Pancreas (tissue), 10 donors: ENCODE measurements around the gene N4BP2L2. TPM values are rescaled to one million over a fixed set of nuclear protein-coding genes. Genes with fewer than 3 reads are reported as not detected.

Experiments
- ATAC-seq, 4 donors: fragments of 200-7000 bp; cut with Tn5 transposase; one replicate each; pipeline versions ENCODE4 v1.8.0 to v1.9.1; 2020; ENCODE audit warnings: mild to moderate bottlenecking in 4 of 4, moderate library complexity in 4 of 4
- DNase-seq, 6 donors: peaks; one replicate each; pipeline ENCODE4 v3.0.0-alpha.2; 2020
- FAIRE-seq: peaks from 2 replicates; lab custom pipeline; 2012; peaks lifted over from hg19 to GRCh38; lab: Jason Lieb, UNC
- H3K27ac ChIP-seq, 4 donors: fragments of 200-600 bp; sonication (generic); 1 replicate in 3 of 4; 2 replicates in 1 of 4; pipeline versions ENCODE4 v1.5.0 to v1.8.0; 2020
- H3K27me3 ChIP-seq, 4 donors: fragments of 200-600 bp; one replicate each; pipeline ENCODE4 v1.8.0; 2021
- H3K36me3 ChIP-seq, 3 donors: fragments of 200-600 bp; sonication (generic) in 1 of 3; one replicate each; pipeline versions ENCODE4 v1.5.0 to v1.8.0; 2020 to 2021
- H3K4me1 ChIP-seq, 3 donors: fragments of 200-600 bp; one replicate each; pipeline ENCODE4 v1.8.0; 2021
- H3K4me3 ChIP-seq, 4 donors: fragments of 200-600 bp; sonication (generic) in 2 of 4; one replicate each; pipeline versions ENCODE4 v1.5.0 to v1.8.0; 2020 to 2021
- H3K9me3 ChIP-seq, 4 donors: fragments of 200-600 bp; one replicate each; pipeline ENCODE4 v1.8.0; 2021
- CTCF ChIP-seq, 4 donors: fragments of 200-600 bp; sonication (generic) in 3 of 4; IDR thresholded peaks; one replicate each; pipeline versions ENCODE4 v1.5.0 to v1.8.0; 2021; ENCODE audit warnings: antibody characterized with exemption in 4 of 4
- WGBS, 2 donors: extraction: QIAGEN DNeasy Blood & Tissue Kit; methylation state at CpG; one replicate each; pipeline ENCODE4 v1.1.7; 2013; 5-methylcytosine and 5-hydroxymethylcytosine counted together
- intact Hi-C, 3 donors: fragments of 100-400 bp; cut with DNase I; formaldehyde crosslinking; loops; one replicate each; pipeline versions ENCODE4 v1.11.1 to v1.14.2; 2022
- polyA plus RNA-seq, 2 donors: library from polyadenylated mRNA; stranded (reverse); fragments of 200-250 nt; gene quantifications; one replicate each; pipeline ENCODE4 v1.2.3, GENCODE V29; 2013
- total RNA-seq, 6 donors: library from RNA; stranded (reverse); fragmentation: NEBNext Ultra II Directional in 4 of 6; extraction: Animal tissue kit (Norgen Biotek cat#: 25700) in 4 of 6; gene quantifications; one replicate each; pipeline versions ENCODE4 v1.2.1 to v1.2.4, GENCODE V29; 2021 to 2023
- donor health status: healthy with polysubstance abuse.
- donor health status: DM: no; HTN: no; CAD: no; lungs with moderate emphysema.
- donor health status: DM: no; HTN: no; CAD: no.
- donor health status: control.
- donor health status: control.
- donor health status: Bipolar disorder and iron deficiency.
- donor health status: DM: yes; HTN: yes; CAD: no.
- donor health status: DM: no; HTN: no; CAD: no.
- donor health status: DM: no; HTN: no; CAD: no.
- donor health status: DM: yes; HTN: yes; CAD: no.

N4BP2L2 gene
- total and polyA plus RNA-seq, 8 donors = 31.5 to 79.9 (median 50.3) TPM

GRCh38 chr13:32525766-32526165 is 12.8 kb downstream of the N4BP2L2 start:
- FAIRE-seq = no peak
- Histone ChIP-seq H3K27ac (no peak overlapping the region), H3K4me3 (no peak overlapping the region), H3K4me1 (peaks cover 0 to 12% (median 7%) of the 10 kb centered on the region in 3 donors), H3K27me3 (no peaks in the 10 kb centered on the region), H3K36me3 (peaks cover 0 to 8% (median 0%) of the 10 kb centered on the region in 3 donors), H3K9me3 (no peaks in the 10 kb centered on the region)
- no peak for DNase-seq
- intact Hi-C loops = no loop called here
- 51 to 67% methylated on average over 1 of the region's 1 CpG for WGBS, 2 donors
- no peak for ATAC-seq
- TF ChIP-seq CTCF (IDR thresholded peaks at IDR 0.05) = no peak

GRCh38 chr13:32515246-32515645 is 23.3 kb downstream of the N4BP2L2 start:
- Histone ChIP-seq H3K27ac (no peak overlapping the region), H3K36me3 (peaks cover 0 to 18% (median 10%) of the 10 kb centered on the region in 3 donors), H3K4me1 (no peaks in the 10 kb centered on the region), H3K27me3 (no peaks in the 10 kb centered on the region), H3K9me3 (no peaks in the 10 kb centered on the region), H3K4me3 (no peak overlapping the region)
- no peak for DNase-seq
- intact Hi-C loops = no loop called here
- WGBS, 2 donors = 81 to 86% methylated on average over 3 of the region's 3 CpGs
- FAIRE-seq = no peak
- ATAC-seq = no peak
- no peak for TF ChIP-seq CTCF (IDR thresholded peaks at IDR 0.05)

- FAIRE-seq (no peak), DNase-seq (no peak), ATAC-seq (no peak)
- 92 to 95% methylated on average over 4 of the region's 4 CpGs for WGBS, 2 donors
- H3K4me3 ChIP-seq = no peak overlapping the region
- H3K27me3 ChIP-seq = no peaks in the 10 kb centered on the region
- no peak overlapping the region for H3K27ac ChIP-seq
- H3K4me1 ChIP-seq = no peaks in the 10 kb centered on the region
- no peak for TF ChIP-seq CTCF (IDR thresholded peaks at IDR 0.05)
- H3K36me3 ChIP-seq = peaks cover 0 to 4% (median 0%) of the 10 kb centered on the region in 3 donors
- no peaks in the 10 kb centered on the region for H3K9me3 ChIP-seq
- intact Hi-C loops = no loop called here
These were observed 27.1 kb downstream of the N4BP2L2 start for GRCh38 chr13:32511482-32511881.

GRCh38 chr13:32504876-32505275 is 33.7 kb downstream of the N4BP2L2 start:
- Histone ChIP-seq H3K9me3 (no peaks in the 10 kb centered on the region), H3K4me1 (no peaks in the 10 kb centered on the region), H3K36me3 (no peaks in the 10 kb centered on the region), H3K4me3 (no peak overlapping the region), H3K27ac (no peak overlapping the region), H3K27me3 (no peaks in the 10 kb centered on the region)
- 97 to 100% methylated on average over 2 of the region's 2 CpGs for WGBS, 2 donors
- intact Hi-C loops = no loop called here
- TF ChIP-seq CTCF (IDR thresholded peaks at IDR 0.05) = no peak
- DNase-seq = no peak
- FAIRE-seq = no peak
- no peak for ATAC-seq

- Histone ChIP-seq H3K4me1 (no peaks in the 10 kb centered on the region), H3K36me3 (no peaks in the 10 kb centered on the region), H3K4me3 (no peak overlapping the region), H3K27me3 (no peaks in the 10 kb centered on the region), H3K27ac (no peak overlapping the region), H3K9me3 (no peaks in the 10 kb centered on the region)
- 33 to 34% methylated on average over 1 of the region's 1 CpG for WGBS, 2 donors
- DNase-seq (no peak), FAIRE-seq (no peak), ATAC-seq (no peak)
- TF ChIP-seq CTCF (IDR thresholded peaks at IDR 0.05) = no peak
- intact Hi-C loops = no loop called here
These were observed 34.3 kb downstream of the N4BP2L2 start for GRCh38 chr13:32504263-32504662.
